ENCODE measurements around the gene CYP2B6. TPM values are rescaled to one million over a fixed set of nuclear protein-coding genes. Genes with fewer than 3 reads are reported as not detected.
A peak's percentile ranks its signal among the peaks of the same experiment; 100 is the strongest.
"Not testable (repeated sequence)": the region's sequence is repeated elsewhere in the genome, so short reads cannot be mapped to it uniquely, and the experiment has no call there.

Gene CYP2B6
- total RNA-seq, 1 donor from 2014 or later, result not detected

- not testable (repeated sequence) for ATAC-seq
These were observed 10.2 kb upstream of the CYP2B6 start for GRCh38 chr19:40980743-40981442.

GRCh38 chr19:40981591-40981990, 9.5 kb upstream of the CYP2B6 start:
- no peak for ATAC-seq

- ATAC-seq, result no peak
These were observed 8.4 kb upstream of the CYP2B6 start for GRCh38 chr19:40982594-40983101.

GRCh38 chr19:40989453-40989852, 1.6 kb upstream of the CYP2B6 start:
- no peak for ATAC-seq

- peak; percentile 72 for ATAC-seq
These were observed 4.3 kb downstream of the CYP2B6 start for GRCh38 chr19:40995355-40995754.

- not testable (repeated sequence) for ATAC-seq
These were observed 7.9 kb downstream of the CYP2B6 start for GRCh38 chr19:40999018-40999417.

- ATAC-seq, result peak; percentile 88
These were observed 9.2 kb downstream of the CYP2B6 start for GRCh38 chr19:41000310-41000737.

- no peak for ATAC-seq
These were observed 10.3 kb downstream of the CYP2B6 start for GRCh38 chr19:41001243-41001971.

- not testable (repeated sequence) for ATAC-seq
These were observed 12.6 kb downstream of the CYP2B6 start for GRCh38 chr19:41003656-41004055.

- no peak for ATAC-seq
These were observed 18.7 kb downstream of the CYP2B6 start for GRCh38 chr19:41009700-41010235.

- ATAC-seq, result no peak
These were observed 22.3 kb downstream of the CYP2B6 start for GRCh38 chr19:41013359-41013758.

GRCh38 chr19:41014643-41015042, 23.6 kb downstream of the CYP2B6 start:
- ATAC-seq, result no peak

GRCh38 chr19:41016488-41017071, 25.5 kb downstream of the CYP2B6 start:
- no peak for ATAC-seq

- no peak for ATAC-seq
These were observed 27.7 kb downstream of the CYP2B6 start for GRCh38 chr19:41018736-41019290.

- no peak for ATAC-seq
These were observed 28.3 kb downstream of the CYP2B6 start for GRCh38 chr19:41019346-41019745.

GRCh38 chr19:41023193-41023592, 32.1 kb downstream of the CYP2B6 start:
- ATAC-seq, result no peak

- ATAC-seq, result no peak
These were observed 34.3 kb downstream of the CYP2B6 start for GRCh38 chr19:41025411-41025810.

- ATAC-seq, result no peak
These were observed 34.8 kb downstream of the CYP2B6 start for GRCh38 chr19:41025871-41026270.

GRCh38 chr19:41027273-41027967, 36.3 kb downstream of the CYP2B6 start:
- no peak for ATAC-seq

- ATAC-seq, result no peak
These were observed 38.7 kb downstream of the CYP2B6 start for GRCh38 chr19:41029524-41030432.

- no peak for ATAC-seq
These were observed 39.6 kb downstream of the CYP2B6 start for GRCh38 chr19:41030651-41031050.
